ENCODE results near the gene IRGQ. TPM values are rescaled to one million over a fixed set of nuclear protein-coding genes. Genes with fewer than 3 reads are reported as not detected.
A peak's percentile ranks its signal among the peaks of the same experiment; 100 is the strongest.

IRGQ gene
- total and polyA plus RNA-seq, 2 experiments from 2014 or later = 8.4 to 49.6 TPM

GRCh38 chr19:43634068-43634467 lies 38.1 kb upstream of the IRGQ start:
- Mint-ChIP-seq H3K27me3 (ENCODE audit: insufficient read depth, low read depth, poor library complexity) (peaks cover 42% of the 10 kb centered on the region), H3K9me3 (no peaks in the 10 kb centered on the region), H3K36me3 (ENCODE audit: low read depth) (peaks cover 7% of the 10 kb centered on the region; the same call in 1 of the 3 replicates), H3K4me3 (no peak overlapping the region), H3K27ac (no peak overlapping the region), H3K4me1 (peaks cover 28% of the 10 kb centered on the region)
- H3K79me2 ChIP-seq (replicated peaks; ENCODE audit: insufficient read depth) = no peaks in the 10 kb centered on the region
- no peak overlapping the region for H2AFZ ChIP-seq
- ATAC-seq (no peak), DNase-seq (ENCODE audit: low spot score) (no peak)
- peaks cover 32% of the 10 kb centered on the region for H3K4me1 ChIP-seq (ENCODE audit: insufficient read depth)
- H3K4me2 ChIP-seq = peak overlapping the region; percentile 99
- TF ChIP-seq, protein P1, sequence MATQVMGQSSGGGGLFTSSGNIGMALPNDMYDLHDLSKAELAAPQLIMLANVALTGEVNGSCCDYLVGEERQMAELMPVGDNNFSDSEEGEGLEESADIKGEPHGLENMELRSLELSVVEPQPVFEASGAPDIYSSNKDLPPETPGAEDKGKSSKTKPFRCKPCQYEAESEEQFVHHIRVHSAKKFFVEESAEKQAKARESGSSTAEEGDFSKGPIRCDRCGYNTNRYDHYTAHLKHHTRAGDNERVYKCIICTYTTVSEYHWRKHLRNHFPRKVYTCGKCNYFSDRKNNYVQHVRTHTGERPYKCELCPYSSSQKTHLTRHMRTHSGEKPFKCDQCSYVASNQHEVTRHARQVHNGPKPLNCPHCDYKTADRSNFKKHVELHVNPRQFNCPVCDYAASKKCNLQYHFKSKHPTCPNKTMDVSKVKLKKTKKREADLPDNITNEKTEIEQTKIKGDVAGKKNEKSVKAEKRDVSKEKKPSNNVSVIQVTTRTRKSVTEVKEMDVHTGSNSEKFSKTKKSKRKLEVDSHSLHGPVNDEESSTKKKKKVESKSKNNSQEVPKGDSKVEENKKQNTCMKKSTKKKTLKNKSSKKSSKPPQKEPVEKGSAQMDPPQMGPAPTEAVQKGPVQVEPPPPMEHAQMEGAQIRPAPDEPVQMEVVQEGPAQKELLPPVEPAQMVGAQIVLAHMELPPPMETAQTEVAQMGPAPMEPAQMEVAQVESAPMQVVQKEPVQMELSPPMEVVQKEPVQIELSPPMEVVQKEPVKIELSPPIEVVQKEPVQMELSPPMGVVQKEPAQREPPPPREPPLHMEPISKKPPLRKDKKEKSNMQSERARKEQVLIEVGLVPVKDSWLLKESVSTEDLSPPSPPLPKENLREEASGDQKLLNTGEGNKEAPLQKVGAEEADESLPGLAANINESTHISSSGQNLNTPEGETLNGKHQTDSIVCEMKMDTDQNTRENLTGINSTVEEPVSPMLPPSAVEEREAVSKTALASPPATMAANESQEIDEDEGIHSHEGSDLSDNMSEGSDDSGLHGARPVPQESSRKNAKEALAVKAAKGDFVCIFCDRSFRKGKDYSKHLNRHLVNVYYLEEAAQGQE (IDR thresholded peaks at IDR 0.05; ENCODE audit: unreplicated experiment) = no peak
- TF ChIP-seq, protein P2, sequence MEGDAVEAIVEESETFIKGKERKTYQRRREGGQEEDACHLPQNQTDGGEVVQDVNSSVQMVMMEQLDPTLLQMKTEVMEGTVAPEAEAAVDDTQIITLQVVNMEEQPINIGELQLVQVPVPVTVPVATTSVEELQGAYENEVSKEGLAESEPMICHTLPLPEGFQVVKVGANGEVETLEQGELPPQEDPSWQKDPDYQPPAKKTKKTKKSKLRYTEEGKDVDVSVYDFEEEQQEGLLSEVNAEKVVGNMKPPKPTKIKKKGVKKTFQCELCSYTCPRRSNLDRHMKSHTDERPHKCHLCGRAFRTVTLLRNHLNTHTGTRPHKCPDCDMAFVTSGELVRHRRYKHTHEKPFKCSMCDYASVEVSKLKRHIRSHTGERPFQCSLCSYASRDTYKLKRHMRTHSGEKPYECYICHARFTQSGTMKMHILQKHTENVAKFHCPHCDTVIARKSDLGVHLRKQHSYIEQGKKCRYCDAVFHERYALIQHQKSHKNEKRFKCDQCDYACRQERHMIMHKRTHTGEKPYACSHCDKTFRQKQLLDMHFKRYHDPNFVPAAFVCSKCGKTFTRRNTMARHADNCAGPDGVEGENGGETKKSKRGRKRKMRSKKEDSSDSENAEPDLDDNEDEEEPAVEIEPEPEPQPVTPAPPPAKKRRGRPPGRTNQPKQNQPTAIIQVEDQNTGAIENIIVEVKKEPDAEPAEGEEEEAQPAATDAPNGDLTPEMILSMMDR (conservative IDR thresholded peaks at IDR 0.05; ENCODE audit: low read depth in 2 of 2) = no peak
- no peak for TF ChIP-seq STAT1 (IDR thresholded peaks at IDR 0.05; ENCODE audit: unreplicated experiment)
- TF ChIP-seq, protein P3, sequence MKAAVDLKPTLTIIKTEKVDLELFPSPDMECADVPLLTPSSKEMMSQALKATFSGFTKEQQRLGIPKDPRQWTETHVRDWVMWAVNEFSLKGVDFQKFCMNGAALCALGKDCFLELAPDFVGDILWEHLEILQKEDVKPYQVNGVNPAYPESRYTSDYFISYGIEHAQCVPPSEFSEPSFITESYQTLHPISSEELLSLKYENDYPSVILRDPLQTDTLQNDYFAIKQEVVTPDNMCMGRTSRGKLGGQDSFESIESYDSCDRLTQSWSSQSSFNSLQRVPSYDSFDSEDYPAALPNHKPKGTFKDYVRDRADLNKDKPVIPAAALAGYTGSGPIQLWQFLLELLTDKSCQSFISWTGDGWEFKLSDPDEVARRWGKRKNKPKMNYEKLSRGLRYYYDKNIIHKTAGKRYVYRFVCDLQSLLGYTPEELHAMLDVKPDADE (IDR thresholded peaks at IDR 0.05) = no peak
- no peak for TF ChIP-seq ZNF114 (CRISPR knock-in tag; IDR thresholded peaks at IDR 0.05)
- TF ChIP-seq EZH2 (IDR thresholded peaks at IDR 0.05; ENCODE audit: low read depth, unreplicated experiment) = no peak
- H3F3A ChIP-seq (replicated peaks; ENCODE audit: low read depth) = 0 out of 2 replicates have a peak, but pooled peaks cover 3% of the 10 kb centered on the region
- no peaks in the 10 kb centered on the region for H3K9me2 ChIP-seq (ENCODE audit: insufficient read depth)
- no peaks in the 10 kb centered on the region for H3K36me3 ChIP-seq (ENCODE audit: insufficient read depth)
- peaks cover 5% of the 10 kb centered on the region for H4K20me1 ChIP-seq (replicated peaks; ENCODE audit: insufficient read depth)
- H3K4me3 ChIP-seq = peak overlapping the region; percentile 83
- no peak overlapping the region for H3K27ac ChIP-seq (ENCODE audit: low read depth)
- peaks cover 23% of the 10 kb centered on the region for H3K27me3 ChIP-seq (ENCODE audit: insufficient read depth)

DNA sequence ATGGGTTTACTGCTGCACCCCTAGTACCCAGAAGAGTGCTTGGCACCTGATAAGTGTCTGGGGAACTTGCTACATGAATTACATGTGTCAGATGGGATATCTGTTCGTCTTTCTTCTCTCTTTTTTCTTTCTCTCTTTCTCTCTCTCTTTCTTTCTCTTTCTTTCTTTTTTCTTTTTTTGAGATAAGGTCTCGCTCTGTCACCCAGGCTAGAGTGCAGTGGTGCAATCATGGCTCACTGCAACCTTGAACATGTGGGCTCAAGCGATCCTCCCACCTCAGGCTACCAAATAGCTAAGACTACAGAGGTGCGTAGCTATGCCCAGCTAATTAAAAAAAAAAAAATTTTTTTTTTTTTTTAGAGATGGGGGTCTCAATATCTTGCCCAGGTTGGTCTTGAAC lies 37.6 kb upstream of the IRGQ start:
- no peak for ATAC-seq
- Histone ChIP-seq H3K79me2 (replicated peaks; ENCODE audit: insufficient read depth) (no peaks in the 10 kb centered on the region), H2AFZ (no peak overlapping the region), H3K4me1 (ENCODE audit: insufficient read depth) (peaks cover 27% of the 10 kb centered on the region), H3K27ac (ENCODE audit: low read depth) (no peak overlapping the region), H3K4me2 (no peak overlapping the region), H3K36me3 (ENCODE audit: insufficient read depth) (no peaks in the 10 kb centered on the region), H4K20me1 (replicated peaks; ENCODE audit: insufficient read depth) (peaks cover 11% of the 10 kb centered on the region), H3K4me3 (no peak overlapping the region), H3F3A (replicated peaks; ENCODE audit: low read depth) (0 out of 2 replicates have a peak, but pooled peaks cover 3% of the 10 kb centered on the region), H3K9me2 (ENCODE audit: insufficient read depth) (no peaks in the 10 kb centered on the region), H3K27me3 (ENCODE audit: insufficient read depth) (peaks cover 17% of the 10 kb centered on the region)
- DNase-seq (ENCODE audit: low spot score) = no peak
- Mint-ChIP-seq H3K36me3 (ENCODE audit: low read depth) (peaks cover 7% of the 10 kb centered on the region; the same call in 1 of the 3 replicates), H3K4me1 (peaks cover 23% of the 10 kb centered on the region), H3K9me3 (no peaks in the 10 kb centered on the region), H3K27ac (no peak overlapping the region), H3K4me3 (no peak overlapping the region), H3K27me3 (ENCODE audit: insufficient read depth, low read depth, poor library complexity) (peaks cover 37% of the 10 kb centered on the region)
- TF ChIP-seq, protein P4, sequence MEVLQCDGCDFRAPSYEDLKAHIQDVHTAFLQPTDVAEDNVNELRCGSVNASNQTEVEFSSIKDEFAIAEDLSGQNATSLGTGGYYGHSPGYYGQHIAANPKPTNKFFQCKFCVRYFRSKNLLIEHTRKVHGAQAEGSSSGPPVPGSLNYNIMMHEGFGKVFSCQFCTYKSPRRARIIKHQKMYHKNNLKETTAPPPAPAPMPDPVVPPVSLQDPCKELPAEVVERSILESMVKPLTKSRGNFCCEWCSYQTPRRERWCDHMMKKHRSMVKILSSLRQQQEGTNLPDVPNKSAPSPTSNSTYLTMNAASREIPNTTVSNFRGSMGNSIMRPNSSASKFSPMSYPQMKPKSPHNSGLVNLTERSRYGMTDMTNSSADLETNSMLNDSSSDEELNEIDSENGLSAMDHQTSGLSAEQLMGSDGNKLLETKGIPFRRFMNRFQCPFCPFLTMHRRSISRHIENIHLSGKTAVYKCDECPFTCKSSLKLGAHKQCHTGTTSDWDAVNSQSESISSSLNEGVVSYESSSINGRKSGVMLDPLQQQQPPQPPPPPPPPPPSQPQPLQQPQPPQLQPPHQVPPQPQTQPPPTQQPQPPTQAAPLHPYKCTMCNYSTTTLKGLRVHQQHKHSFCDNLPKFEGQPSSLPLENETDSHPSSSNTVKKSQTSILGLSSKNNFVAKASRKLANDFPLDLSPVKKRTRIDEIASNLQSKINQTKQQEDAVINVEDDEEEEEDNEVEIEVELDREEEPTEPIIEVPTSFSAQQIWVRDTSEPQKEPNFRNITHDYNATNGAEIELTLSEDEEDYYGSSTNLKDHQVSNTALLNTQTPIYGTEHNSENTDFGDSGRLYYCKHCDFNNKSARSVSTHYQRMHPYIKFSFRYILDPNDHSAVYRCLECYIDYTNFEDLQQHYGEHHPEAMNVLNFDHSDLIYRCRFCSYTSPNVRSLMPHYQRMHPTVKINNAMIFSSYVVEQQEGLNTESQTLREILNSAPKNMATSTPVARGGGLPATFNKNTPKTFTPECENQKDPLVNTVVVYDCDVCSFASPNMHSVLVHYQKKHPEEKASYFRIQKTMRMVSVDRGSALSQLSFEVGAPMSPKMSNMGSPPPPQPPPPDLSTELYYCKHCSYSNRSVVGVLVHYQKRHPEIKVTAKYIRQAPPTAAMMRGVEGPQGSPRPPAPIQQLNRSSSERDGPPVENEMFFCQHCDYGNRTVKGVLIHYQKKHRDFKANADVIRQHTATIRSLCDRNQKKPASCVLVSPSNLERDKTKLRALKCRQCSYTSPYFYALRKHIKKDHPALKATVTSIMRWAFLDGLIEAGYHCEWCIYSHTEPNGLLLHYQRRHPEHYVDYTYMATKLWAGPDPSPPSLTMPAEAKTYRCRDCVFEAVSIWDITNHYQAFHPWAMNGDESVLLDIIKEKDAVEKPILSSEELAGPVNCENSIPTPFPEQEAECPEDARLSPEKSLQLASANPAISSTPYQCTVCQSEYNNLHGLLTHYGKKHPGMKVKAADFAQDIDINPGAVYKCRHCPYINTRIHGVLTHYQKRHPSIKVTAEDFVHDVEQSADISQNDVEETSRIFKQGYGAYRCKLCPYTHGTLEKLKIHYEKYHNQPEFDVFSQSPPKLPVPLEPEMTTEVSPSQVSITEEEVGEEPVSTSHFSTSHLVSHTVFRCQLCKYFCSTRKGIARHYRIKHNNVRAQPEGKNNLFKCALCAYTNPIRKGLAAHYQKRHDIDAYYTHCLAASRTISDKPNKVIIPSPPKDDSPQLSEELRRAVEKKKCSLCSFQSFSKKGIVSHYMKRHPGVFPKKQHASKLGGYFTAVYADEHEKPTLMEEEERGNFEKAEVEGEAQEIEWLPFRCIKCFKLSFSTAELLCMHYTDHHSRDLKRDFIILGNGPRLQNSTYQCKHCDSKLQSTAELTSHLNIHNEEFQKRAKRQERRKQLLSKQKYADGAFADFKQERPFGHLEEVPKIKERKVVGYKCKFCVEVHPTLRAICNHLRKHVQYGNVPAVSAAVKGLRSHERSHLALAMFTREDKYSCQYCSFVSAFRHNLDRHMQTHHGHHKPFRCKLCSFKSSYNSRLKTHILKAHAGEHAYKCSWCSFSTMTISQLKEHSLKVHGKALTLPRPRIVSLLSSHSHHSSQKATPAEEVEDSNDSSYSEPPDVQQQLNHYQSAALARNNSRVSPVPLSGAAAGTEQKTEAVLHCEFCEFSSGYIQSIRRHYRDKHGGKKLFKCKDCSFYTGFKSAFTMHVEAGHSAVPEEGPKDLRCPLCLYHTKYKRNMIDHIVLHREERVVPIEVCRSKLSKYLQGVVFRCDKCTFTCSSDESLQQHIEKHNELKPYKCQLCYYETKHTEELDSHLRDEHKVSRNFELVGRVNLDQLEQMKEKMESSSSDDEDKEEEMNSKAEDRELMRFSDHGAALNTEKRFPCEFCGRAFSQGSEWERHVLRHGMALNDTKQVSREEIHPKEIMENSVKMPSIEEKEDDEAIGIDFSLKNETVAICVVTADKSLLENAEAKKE (CRISPR knock-in tag; IDR thresholded peaks at IDR 0.05) = no peak
